Brain microvascular endothelial cell (primary cell): ENCODE data around the gene INSR.

ENCODE experiments used
- DNase-seq: peaks from one replicate; pipeline ENCODE4 v3.0.0-alpha.2; 2020
- H3K27ac ChIP-seq: fragments of 250-450 bp; sonication (Bioruptor Pico); 2 replicates; pipeline ENCODE4 v1.5.1; 2020; ENCODE audit warnings: mild to moderate bottlenecking, moderate library complexity
- H3K27me3 ChIP-seq: fragments of 250-450 bp; sonication (Bioruptor Pico); replicated peaks from 2 replicates; pipeline ENCODE4 v1.5.1; 2020; ENCODE audit warnings: mild to moderate bottlenecking
- H3K36me3 ChIP-seq: fragments of 250-450 bp; sonication (Bioruptor Pico); replicated peaks from 2 replicates; pipeline ENCODE4 v1.5.1; 2020; ENCODE audit warnings: mild to moderate bottlenecking
- H3K4me3 ChIP-seq: 2 replicates; pipeline ENCODE4 v1.5.1; 2011; ENCODE audit warnings: low read depth, mild to moderate bottlenecking, control low read depth, low read length, moderate library complexity
- CTCF ChIP-seq: IDR thresholded peaks from 2 replicates; pipeline ENCODE4 v1.5.1; 2011; ENCODE audit warnings: low read depth, mild to moderate bottlenecking, moderate library complexity, low read length, control low read depth, inconsistent platforms; ENCODE audit errors: missing control alignments
- in situ Hi-C: cut with HindIII; loops from 2 replicates; pipeline ENCODE4 v1.10.0; 2017; ENCODE audit warnings: low sequenced_read_pairs, low pct_ligation_motif_present

INSR gene

DNA sequence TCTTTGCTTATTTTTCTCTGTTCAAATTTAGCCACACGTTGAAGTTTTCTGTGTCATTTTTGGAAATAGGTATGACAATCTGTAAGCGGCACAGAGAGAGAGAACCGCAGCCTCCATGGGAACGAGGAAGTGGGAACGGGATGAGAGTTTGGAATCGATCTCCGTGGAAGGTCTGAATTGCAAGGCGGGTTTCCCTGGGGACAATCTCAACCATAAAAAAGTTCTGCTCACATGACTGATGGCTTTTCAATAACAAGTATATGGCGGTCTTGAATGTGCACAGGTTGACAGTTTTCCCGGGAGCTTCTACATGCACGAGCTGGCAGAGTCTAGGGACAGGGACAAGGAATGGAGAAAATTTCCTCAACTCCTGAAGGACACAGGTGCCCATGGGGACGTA lies 90.9 kb downstream of the INSR start:
- no peak for TF ChIP-seq CTCF
- DNase-seq, result no peak
- Histone ChIP-seq H3K27me3 (no peaks in the 10 kb centered on the region), H3K4me3 (no peak overlapping the region), H3K36me3 (no peaks in the 10 kb centered on the region), H3K27ac (no peak overlapping the region)
- in situ Hi-C loops, result no loop called here

- in situ Hi-C loops, result no loop called here
- H3K4me3 ChIP-seq, result no peak overlapping the region
- H3K27me3 ChIP-seq, result no peaks in the 10 kb centered on the region
- H3K36me3 ChIP-seq, result no peaks in the 10 kb centered on the region
- no peak for TF ChIP-seq CTCF
- DNase-seq, result no peak
- H3K27ac ChIP-seq, result no peak overlapping the region
These were observed 91.3 kb downstream of the INSR start for GRCh38 chr19:7202888-7203287.

GRCh38 chr19:7200736-7201135 lies 93.5 kb downstream of the INSR start:
- H3K36me3 ChIP-seq, result no peaks in the 10 kb centered on the region
- H3K27ac ChIP-seq, result no peak overlapping the region
- H3K4me3 ChIP-seq, result no peak overlapping the region
- no peak for DNase-seq
- no peak for TF ChIP-seq CTCF
- no peaks in the 10 kb centered on the region for H3K27me3 ChIP-seq
- in situ Hi-C loops, result no loop called here

- Histone ChIP-seq H3K27ac (no peak overlapping the region), H3K36me3 (no peaks in the 10 kb centered on the region), H3K4me3 (no peak overlapping the region), H3K27me3 (no peaks in the 10 kb centered on the region)
- no peak for DNase-seq
- in situ Hi-C loops, result no loop called here
- no peak for TF ChIP-seq CTCF
These were observed 94.3 kb downstream of the INSR start for GRCh38 chr19:7199613-7200533.

DNA sequence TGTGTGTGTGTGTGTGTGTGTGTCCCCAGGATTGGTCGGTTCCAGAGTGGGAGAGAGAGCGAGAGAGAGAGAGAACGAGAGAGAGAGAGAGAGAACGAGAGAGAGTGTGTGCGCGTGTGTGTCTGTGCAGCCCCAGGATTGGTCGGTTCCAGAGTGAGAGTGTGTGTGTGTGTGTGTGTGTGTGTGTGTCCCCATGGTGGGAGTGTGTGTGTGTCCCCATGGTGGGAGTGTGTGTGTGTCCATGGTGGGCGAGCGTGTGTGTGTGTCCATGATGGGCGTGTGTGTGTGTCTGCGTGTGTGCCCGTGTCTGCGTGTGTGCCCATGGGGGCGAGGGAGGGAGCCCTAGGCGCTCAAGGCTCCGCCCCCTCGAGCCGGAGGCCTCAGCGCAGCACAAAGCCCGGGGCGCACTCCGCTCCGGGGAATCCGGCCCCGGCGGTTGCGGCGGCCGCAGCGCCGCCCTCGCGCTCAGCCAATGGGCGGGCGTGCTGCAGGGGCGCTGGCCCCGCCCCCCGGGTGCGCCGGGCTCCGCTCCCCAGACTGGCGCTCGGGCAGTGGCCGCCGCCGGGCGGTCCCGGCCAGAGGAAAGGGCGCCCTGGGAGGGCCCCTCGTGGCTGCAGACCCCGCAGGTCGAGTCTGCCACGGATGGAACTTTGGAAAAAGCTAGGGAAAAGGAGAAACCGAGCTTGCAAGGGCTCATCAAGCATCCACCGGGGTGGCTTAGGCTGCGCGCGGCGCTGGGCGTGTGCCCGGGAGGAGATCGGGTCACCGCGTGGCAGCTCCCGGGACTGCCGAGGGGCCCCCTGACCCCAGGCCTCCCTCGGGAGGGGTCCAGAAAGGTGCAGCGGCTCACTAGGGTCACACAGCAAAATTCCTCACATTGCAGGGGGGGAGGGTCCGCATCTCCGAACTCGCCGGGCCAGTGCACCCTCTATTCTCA lies 96.2 kb downstream of the INSR start:
- DNase-seq, result peak; percentile 83
- peak overlapping the region; percentile 69 for H3K4me3 ChIP-seq
- H3K27me3 ChIP-seq, result no peaks in the 10 kb centered on the region
- TF ChIP-seq CTCF, result peak; percentile 5
- in situ Hi-C loops, result no loop called here
- no peaks in the 10 kb centered on the region for H3K36me3 ChIP-seq
- peak overlapping the region; percentile 50 for H3K27ac ChIP-seq
